NCI-H1105 treated with DMSO at 0.1 percent for 48 hours (cell line): ENCODE data around the gene PPFIBP1.
A peak's percentile ranks its signal among the peaks of the same experiment; 100 is the strongest.
"Not testable (repeated sequence)": the region's sequence is repeated elsewhere in the genome, so short reads cannot be mapped to it uniquely, and the experiment has no call there.

Experiments
- DNase-seq: peaks from one replicate; lab custom pipeline; 2025; lab: John Stamatoyannopoulos, UW

PPFIBP1 gene

GRCh38 chr12:27542628-27543027 lies 18.6 kb downstream of the PPFIBP1 start:
- DNase-seq = no peak

GRCh38 chr12:27544858-27545257 lies 20.9 kb downstream of the PPFIBP1 start:
- not testable (repeated sequence) for DNase-seq

- DNase-seq = no peak
These were observed 21.7 kb downstream of the PPFIBP1 start for GRCh38 chr12:27545665-27546064.

GRCh38 chr12:27547592-27547991 lies 23.6 kb downstream of the PPFIBP1 start:
- DNase-seq = no peak

GRCh38 chr12:27548301-27549199 lies 24.5 kb downstream of the PPFIBP1 start:
- no peak for DNase-seq

- no peak for DNase-seq
These were observed 25.3 kb downstream of the PPFIBP1 start for GRCh38 chr12:27549236-27549800.

GRCh38 chr12:27549801-27550652 lies 26.0 kb downstream of the PPFIBP1 start:
- peak; percentile 6 for DNase-seq

GRCh38 chr12:27550653-27550975 lies 26.6 kb downstream of the PPFIBP1 start:
- no peak for DNase-seq

- DNase-seq = no peak
These were observed 27.3 kb downstream of the PPFIBP1 start for GRCh38 chr12:27551172-27551840.

- no peak for DNase-seq
These were observed 28.2 kb downstream of the PPFIBP1 start for GRCh38 chr12:27552235-27552634.

GRCh38 chr12:27552886-27553560 lies 29.0 kb downstream of the PPFIBP1 start:
- no peak for DNase-seq

GRCh38 chr12:27553941-27554340 lies 29.9 kb downstream of the PPFIBP1 start:
- no peak for DNase-seq

- no peak for DNase-seq
These were observed 30.6 kb downstream of the PPFIBP1 start for GRCh38 chr12:27554421-27555186.

- DNase-seq = no peak
These were observed 31.4 kb downstream of the PPFIBP1 start for GRCh38 chr12:27555361-27555760.

GRCh38 chr12:27555925-27556778 lies 32.1 kb downstream of the PPFIBP1 start:
- no peak for DNase-seq

- no peak for DNase-seq
These were observed 36.1 kb downstream of the PPFIBP1 start for GRCh38 chr12:27560126-27560525.

- DNase-seq = no peak
These were observed 37.7 kb downstream of the PPFIBP1 start for GRCh38 chr12:27561535-27562350.

- DNase-seq = no peak
These were observed 40.7 kb downstream of the PPFIBP1 start for GRCh38 chr12:27564612-27565213.

GRCh38 chr12:27566159-27566558 lies 42.2 kb downstream of the PPFIBP1 start:
- no peak for DNase-seq
